ENCODE measurements around the gene NMNAT3. TPM values are rescaled to one million over a fixed set of nuclear protein-coding genes. Genes with fewer than 3 reads are reported as not detected.

The NMNAT3 gene
- total RNA-seq, 1 experiment from 2014 or later = 1.0 TPM

DNA sequence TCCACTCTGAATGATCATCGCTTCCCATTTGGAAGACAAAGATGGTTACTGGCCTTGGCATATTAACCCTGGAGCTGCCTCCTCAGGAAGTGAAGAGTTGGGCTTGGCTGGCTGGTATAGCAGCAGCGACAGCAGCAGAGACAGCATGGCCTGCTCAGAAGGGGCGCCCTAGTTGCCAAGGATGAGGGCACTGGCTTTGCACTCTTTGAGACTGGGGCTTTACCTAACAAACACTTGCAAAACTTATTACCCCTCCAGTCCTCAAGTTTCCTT is 69.7 kb downstream of the NMNAT3 start:
- H3K27me3 Mint-ChIP-seq (ENCODE audit: insufficient read depth, unreplicated experiment) = no peaks in the 10 kb centered on the region
- TF ChIP-seq, protein P1, sequence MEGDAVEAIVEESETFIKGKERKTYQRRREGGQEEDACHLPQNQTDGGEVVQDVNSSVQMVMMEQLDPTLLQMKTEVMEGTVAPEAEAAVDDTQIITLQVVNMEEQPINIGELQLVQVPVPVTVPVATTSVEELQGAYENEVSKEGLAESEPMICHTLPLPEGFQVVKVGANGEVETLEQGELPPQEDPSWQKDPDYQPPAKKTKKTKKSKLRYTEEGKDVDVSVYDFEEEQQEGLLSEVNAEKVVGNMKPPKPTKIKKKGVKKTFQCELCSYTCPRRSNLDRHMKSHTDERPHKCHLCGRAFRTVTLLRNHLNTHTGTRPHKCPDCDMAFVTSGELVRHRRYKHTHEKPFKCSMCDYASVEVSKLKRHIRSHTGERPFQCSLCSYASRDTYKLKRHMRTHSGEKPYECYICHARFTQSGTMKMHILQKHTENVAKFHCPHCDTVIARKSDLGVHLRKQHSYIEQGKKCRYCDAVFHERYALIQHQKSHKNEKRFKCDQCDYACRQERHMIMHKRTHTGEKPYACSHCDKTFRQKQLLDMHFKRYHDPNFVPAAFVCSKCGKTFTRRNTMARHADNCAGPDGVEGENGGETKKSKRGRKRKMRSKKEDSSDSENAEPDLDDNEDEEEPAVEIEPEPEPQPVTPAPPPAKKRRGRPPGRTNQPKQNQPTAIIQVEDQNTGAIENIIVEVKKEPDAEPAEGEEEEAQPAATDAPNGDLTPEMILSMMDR (IDR thresholded peaks at IDR 0.05; ENCODE audit: unreplicated experiment) = no peak
- H3K9me3 Mint-ChIP-seq (ENCODE audit: unreplicated experiment) = no peaks in the 10 kb centered on the region
- POLR2A ChIA-PET = no interaction called here
- BruUV-seq (replicated peaks) = no TSS peak
- H3K4me1 Mint-ChIP-seq (ENCODE audit: insufficient read depth, unreplicated experiment) = peaks cover 7% of the 10 kb centered on the region
- H3K4me3 Mint-ChIP-seq (ENCODE audit: unreplicated experiment) = no peak overlapping the region
- intact Hi-C loops (cut with micrococcal nuclease) = no loop called here
- no peaks in the 10 kb centered on the region for H3K36me3 Mint-ChIP-seq (ENCODE audit: insufficient read depth, unreplicated experiment)
- no peak overlapping the region for H3K27ac Mint-ChIP-seq (ENCODE audit: low read depth, unreplicated experiment)
- no peak for DNase-seq (ENCODE audit: unreplicated experiment)
- CTCF ChIA-PET = no interaction called here

DNA sequence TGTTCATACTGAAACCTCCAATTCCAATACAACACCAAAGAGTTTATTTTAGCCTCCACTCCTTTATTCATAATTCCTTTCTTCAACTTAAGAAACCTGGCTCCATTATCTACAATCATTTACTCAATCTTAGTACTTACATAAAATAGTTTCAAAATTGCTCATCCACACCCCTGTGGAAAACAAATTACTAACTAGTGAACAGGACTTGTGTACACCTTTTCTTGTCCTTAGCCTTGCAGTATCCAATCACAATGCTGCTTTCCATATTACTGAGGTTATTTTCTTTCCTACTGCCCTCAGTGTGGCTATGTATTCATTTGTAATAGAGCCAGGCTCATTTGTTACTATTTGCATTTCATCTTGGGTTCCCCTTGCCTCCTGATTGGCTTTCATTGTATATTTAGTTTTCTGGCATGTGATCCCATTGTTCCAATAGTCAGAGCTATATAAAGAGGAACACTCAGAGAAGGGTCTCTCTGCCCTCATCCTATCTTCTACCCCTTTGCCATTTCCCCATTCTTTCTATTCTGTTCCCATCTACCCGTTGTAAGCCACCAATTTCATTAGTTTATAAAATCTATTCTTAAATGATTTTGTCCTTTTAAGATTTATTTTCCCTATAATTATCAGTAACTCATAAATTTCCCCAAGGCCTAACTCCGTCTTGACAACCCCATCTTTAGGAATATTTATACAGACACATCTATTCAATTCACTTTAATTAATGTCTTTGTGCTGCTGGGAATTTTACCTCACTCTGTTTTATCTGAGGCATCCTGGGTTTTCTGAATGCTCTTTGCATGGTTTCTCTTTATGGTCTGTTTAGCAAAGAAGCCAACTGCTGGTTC is 70.3 kb downstream of the NMNAT3 start:
- no peak overlapping the region for H3K27ac Mint-ChIP-seq (ENCODE audit: low read depth, unreplicated experiment)
- no TSS peak for BruUV-seq (replicated peaks)
- ChIA-PET CTCF (interaction anchor here (0.7 kb wide), 1 partner anchor 284 kb away, joined by 3 read pairs; no protein-coding TSS in a partner anchor), POLR2A (no interaction called here)
- H3K9me3 Mint-ChIP-seq (ENCODE audit: unreplicated experiment) = no peaks in the 10 kb centered on the region
- no peak for DNase-seq (ENCODE audit: unreplicated experiment)
- no peak overlapping the region for H3K4me3 Mint-ChIP-seq (ENCODE audit: unreplicated experiment)
- TF ChIP-seq, protein P1 (IDR thresholded peaks at IDR 0.05; ENCODE audit: unreplicated experiment) = no peak
- intact Hi-C loops (cut with micrococcal nuclease) = no loop called here
- H3K4me1 Mint-ChIP-seq (ENCODE audit: insufficient read depth, unreplicated experiment) = peaks cover 8% of the 10 kb centered on the region
- H3K27me3 Mint-ChIP-seq (ENCODE audit: insufficient read depth, unreplicated experiment) = no peaks in the 10 kb centered on the region
- no peaks in the 10 kb centered on the region for H3K36me3 Mint-ChIP-seq (ENCODE audit: insufficient read depth, unreplicated experiment)

DNA sequence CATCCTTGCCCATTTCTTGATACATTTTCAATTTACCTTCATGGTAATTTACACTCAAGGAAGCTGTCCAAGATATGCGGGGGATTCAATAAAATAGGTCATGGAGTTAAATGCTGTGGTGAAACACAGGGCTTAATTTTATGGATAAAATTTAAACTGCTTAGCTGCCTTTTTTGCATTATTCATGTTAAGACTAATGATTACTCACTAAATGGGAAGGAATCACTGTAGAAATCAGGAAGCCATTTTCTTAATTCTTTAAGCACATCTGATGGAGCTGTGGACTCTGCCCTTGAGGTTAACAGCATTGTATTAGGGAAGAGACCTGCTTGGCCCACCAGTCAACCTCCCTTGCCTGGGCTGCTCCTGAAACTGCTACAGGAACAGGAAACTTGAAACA is 75.8 kb downstream of the NMNAT3 start:
- H3K4me1 Mint-ChIP-seq (ENCODE audit: insufficient read depth, unreplicated experiment) = peaks cover 32% of the 10 kb centered on the region
- peak overlapping the region; percentile 61 for H3K4me3 Mint-ChIP-seq (ENCODE audit: unreplicated experiment)
- TSS peak; percentile 74 for BruUV-seq (replicated peaks)
- ChIA-PET CTCF (interaction anchor here (0.6 to 2.1 kb wide), 4 partner anchors 40 to 1315 kb away, joined by 3 to 7 read pairs (median 3); no protein-coding TSS in a partner anchor), POLR2A (interaction anchor here (0.8 to 2.0 kb wide), 9 partner anchors 12 to 213 kb away, joined by 3 to 9 read pairs (median 5); partner anchors contain the start of gene COPB2)
- H3K36me3 Mint-ChIP-seq (ENCODE audit: insufficient read depth, unreplicated experiment) = no peaks in the 10 kb centered on the region
- H3K27me3 Mint-ChIP-seq (ENCODE audit: insufficient read depth, unreplicated experiment) = no peaks in the 10 kb centered on the region
- intact Hi-C loops (cut with micrococcal nuclease) = no loop called here
- no peaks in the 10 kb centered on the region for H3K9me3 Mint-ChIP-seq (ENCODE audit: unreplicated experiment)
- no peak for DNase-seq (ENCODE audit: unreplicated experiment)
- peak overlapping the region; percentile 84 for H3K27ac Mint-ChIP-seq (ENCODE audit: low read depth, unreplicated experiment)
- TF ChIP-seq, protein P1 (IDR thresholded peaks at IDR 0.05; ENCODE audit: unreplicated experiment) = no peak

DNA sequence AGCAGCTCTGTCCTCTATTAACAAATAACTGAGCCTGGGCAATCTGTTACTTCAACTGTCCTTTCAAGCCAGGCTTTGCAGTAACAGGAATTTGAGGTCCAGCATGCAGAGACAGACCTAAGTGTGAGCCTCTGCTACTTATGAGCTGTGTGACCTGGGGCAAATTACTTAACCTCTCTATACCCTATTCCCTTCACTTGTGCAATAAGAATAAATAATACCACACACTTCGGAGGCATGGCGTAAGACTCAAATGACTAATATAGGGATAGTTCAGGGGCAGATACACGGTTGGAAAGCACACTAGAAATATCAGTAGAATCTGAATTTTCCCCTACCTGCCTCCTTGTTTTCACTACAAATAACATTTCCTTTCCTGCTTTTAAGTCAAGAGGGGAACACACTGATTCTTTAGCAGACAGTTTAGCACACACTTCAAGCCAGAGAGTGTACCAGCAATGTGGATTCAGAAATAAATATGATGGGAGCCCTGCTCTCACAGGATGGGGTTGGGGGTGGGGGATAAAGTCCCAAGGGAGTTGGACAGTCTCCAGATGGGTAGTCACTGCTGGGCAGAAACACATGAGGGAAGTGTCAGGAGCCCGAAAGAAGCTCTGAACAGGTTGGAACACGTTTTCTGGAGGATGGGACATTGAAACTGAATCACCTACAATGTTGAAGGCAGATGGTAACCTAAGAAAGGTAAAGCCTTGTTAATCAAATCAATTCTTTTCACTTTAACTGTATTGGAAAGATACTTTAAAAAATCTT is 76.4 kb downstream of the NMNAT3 start:
- no peaks in the 10 kb centered on the region for H3K27me3 Mint-ChIP-seq (ENCODE audit: insufficient read depth, unreplicated experiment)
- H3K9me3 Mint-ChIP-seq (ENCODE audit: unreplicated experiment) = no peaks in the 10 kb centered on the region
- peaks cover 32% of the 10 kb centered on the region for H3K4me1 Mint-ChIP-seq (ENCODE audit: insufficient read depth, unreplicated experiment)
- no TSS peak for BruUV-seq (replicated peaks)
- TF ChIP-seq, protein P1 (IDR thresholded peaks at IDR 0.05; ENCODE audit: unreplicated experiment) = no peak
- DNase-seq (ENCODE audit: unreplicated experiment) = peak; percentile 94
- CTCF ChIA-PET = interaction anchor here (0.6 to 2.1 kb wide), 3 partner anchors 38 to 118 kb away, joined by 3 to 7 read pairs (median 3); no protein-coding TSS in a partner anchor
- H3K36me3 Mint-ChIP-seq (ENCODE audit: insufficient read depth, unreplicated experiment) = no peaks in the 10 kb centered on the region
- peak overlapping the region; percentile 84 for H3K27ac Mint-ChIP-seq (ENCODE audit: low read depth, unreplicated experiment)
- peak overlapping the region; percentile 61 for H3K4me3 Mint-ChIP-seq (ENCODE audit: unreplicated experiment)
- intact Hi-C loops (cut with micrococcal nuclease) = loop anchor here (1.0 kb wide), 1 partner anchor 67 kb away; no protein-coding TSS in a partner anchor
- POLR2A ChIA-PET = interaction anchor here (0.8 to 2.0 kb wide), 12 partner anchors 11 to 1007 kb away, joined by 3 to 9 read pairs (median 5); partner anchors contain the start of genes CEP70 and COPB2
